Thyroid gland (tissue), 4 donors: ENCODE measurements around the gene TMEM14A. TPM values are rescaled to one million over a fixed set of nuclear protein-coding genes. Genes with fewer than 3 reads are reported as not detected.
"Not testable (repeated sequence)": the region's sequence is repeated elsewhere in the genome, so short reads cannot be mapped to it uniquely, and the experiment has no call there.

Experiments used
- DNase-seq, 2 donors: peaks; one replicate each; pipeline ENCODE4 v3.0.0-alpha.2; 2019
- H3K27ac ChIP-seq, 3 donors: fragments of 200-600 bp; sonication (generic); 1 replicate in 2 of 3; 2 replicates in 1 of 3; pipeline ENCODE4 v1.5.1; 2016 to 2019; ENCODE audit warnings: mild to moderate bottlenecking in 1 of 3, moderate library complexity in 1 of 3
- H3K27me3 ChIP-seq: fragments of 200-600 bp; sonication (generic); one replicate; pipeline ENCODE4 v1.5.1; 2019
- H3K36me3 ChIP-seq, 2 donors: fragments of 200-600 bp; sonication (generic); one replicate each; pipeline ENCODE4 v1.5.1; 2016 to 2019
- H3K4me1 ChIP-seq, 2 donors: fragments of 200-600 bp; sonication (generic); one replicate each; pipeline ENCODE4 v1.5.1; 2017 to 2019
- H3K4me3 ChIP-seq, 3 donors: fragments of 200-600 bp; sonication (generic); replicated peaks in 1 of 3; 1 replicate in 2 of 3; 2 replicates in 1 of 3; pipeline ENCODE4 v1.5.1; 2016; ENCODE audit warnings: mild to moderate bottlenecking in 1 of 3
- H3K9me3 ChIP-seq: fragments of 200-600 bp; sonication (generic); one replicate; pipeline ENCODE4 v1.5.1; 2017
- CTCF ChIP-seq, 6 experiments: fragments of 200-600 bp in 3 of 6; fragments of 450-650 bp in 3 of 6; sonication (generic) in 3 of 6; IDR thresholded peaks; one replicate each; pipeline ENCODE4 v1.5.1; 2016 to 2019; ENCODE audit warnings: antibody characterized with exemption in 6 of 6, mild to moderate bottlenecking in 2 of 6, inconsistent platforms in 1 of 6, moderate library complexity in 1 of 6
- POLR2A ChIP-seq, 2 donors: fragments of 450-650 bp; IDR thresholded peaks; one replicate each; pipeline ENCODE4 v1.6.1; 2017; ENCODE audit warnings: antibody characterized with exemption in 2 of 2, mild to moderate bottlenecking in 2 of 2, moderate library complexity in 1 of 2
- WGBS, 2 donors: methylation state at CpG; one replicate each; pipeline ENCODE4 v1.1.5; 2017; 5-methylcytosine and 5-hydroxymethylcytosine counted together
- intact Hi-C: fragments of 100-400 bp; cut with DNase I; formaldehyde crosslinking; loops from one replicate; pipeline ENCODE4 v1.15.1; 2023
- total RNA-seq, 4 donors: library from RNA; depleted of rRNA; stranded (reverse); fragments of >200 nt; gene quantifications; one replicate each; pipeline ENCODE4 v1.2.3, GENCODE V29; 2016

Gene TMEM14A
- total RNA-seq, 4 donors from 2014 or later = 15.3 to 43.0 (median 27.1) TPM

- WGBS, 2 donors = 86 to 88% methylated on average over 1 of the region's 1 CpG
- no peaks in the 10 kb centered on the region for H3K9me3 ChIP-seq
- TF ChIP-seq CTCF (IDR thresholded peaks at IDR 0.05) (no peak), POLR2A (IDR thresholded peaks at IDR 0.05) (no peak)
Observed at GRCh38 chr6:52654007-52654406, 16.9 kb upstream of the TMEM14A start.

GRCh38 chr6:52654592-52654991, 16.3 kb upstream of the TMEM14A start:
- intact Hi-C loops = no loop called here
- no peaks in the 10 kb centered on the region for H3K4me1 ChIP-seq
- no peaks in the 10 kb centered on the region for H3K36me3 ChIP-seq
- H3K9me3 ChIP-seq = no peaks in the 10 kb centered on the region
- no peak overlapping the region for H3K27ac ChIP-seq
- TF ChIP-seq POLR2A (IDR thresholded peaks at IDR 0.05) = no peak
- TF ChIP-seq CTCF (IDR thresholded peaks at IDR 0.05) = no peak
- H3K4me3 ChIP-seq = no peak overlapping the region
- no peaks in the 10 kb centered on the region for H3K27me3 ChIP-seq
- no peak for DNase-seq
- WGBS, 2 donors = 90 to 92% methylated on average over 4 of the region's 4 CpGs

More at GRCh38 chr6:52654007-52654406, 16.9 kb upstream of the TMEM14A start:
- H3K27ac ChIP-seq = no peak overlapping the region
- no peak overlapping the region for H3K4me3 ChIP-seq
- no peak for DNase-seq
- H3K36me3 ChIP-seq = no peaks in the 10 kb centered on the region
- no peaks in the 10 kb centered on the region for H3K4me1 ChIP-seq
- intact Hi-C loops = no loop called here
- no peaks in the 10 kb centered on the region for H3K27me3 ChIP-seq

GRCh38 chr6:52655941-52656340, 15.0 kb upstream of the TMEM14A start:
- DNase-seq, H3K4me1 ChIP-seq, H3K27me3 ChIP-seq, H3K9me3 ChIP-seq, H3K36me3 ChIP-seq, H3K4me3 ChIP-seq, intact Hi-C loops, H3K27ac ChIP-seq: not testable (repeated sequence)
- 100% methylated on average over 3 of the region's 33 CpGs; no CpG with 5 or more reads in 1 of the 2 donors for WGBS, 2 donors

- no peak for DNase-seq
- Histone ChIP-seq H3K27ac (no peak overlapping the region), H3K36me3 (no peaks in the 10 kb centered on the region), H3K4me1 (no peaks in the 10 kb centered on the region), H3K27me3 (no peaks in the 10 kb centered on the region), H3K9me3 (no peaks in the 10 kb centered on the region), H3K4me3 (no peak overlapping the region)
- WGBS, 2 donors = 92 to 96% methylated on average over 4 of the region's 4 CpGs
- intact Hi-C loops = no loop called here
- TF ChIP-seq CTCF (IDR thresholded peaks at IDR 0.05) (no peak), POLR2A (IDR thresholded peaks at IDR 0.05) (no peak)
Observed at GRCh38 chr6:52657870-52658269, 13.0 kb upstream of the TMEM14A start.

- H3K36me3 ChIP-seq = no peaks in the 10 kb centered on the region
- DNase-seq = peak in 1 of 2 donors; percentile 12
- no peak for TF ChIP-seq CTCF (IDR thresholded peaks at IDR 0.05)
- no peak for TF ChIP-seq POLR2A (IDR thresholded peaks at IDR 0.05)
- intact Hi-C loops = loop anchor here (5.0 to 10.0 kb wide), 2 partner anchors 64 to 157 kb away; no protein-coding TSS in a partner anchor
- WGBS, 2 donors = 59 to 67% methylated on average over 3 of the region's 3 CpGs
- H3K27ac ChIP-seq = no peak overlapping the region
- no peaks in the 10 kb centered on the region for H3K27me3 ChIP-seq
- no peak overlapping the region for H3K4me3 ChIP-seq
- H3K9me3 ChIP-seq = no peaks in the 10 kb centered on the region
- peaks cover 0 to 12% of the 10 kb centered on the region in 2 donors for H3K4me1 ChIP-seq
Observed at GRCh38 chr6:52661551-52661950, 9.4 kb upstream of the TMEM14A start.

- WGBS, 2 donors = 86 to 89% methylated on average over 2 of the region's 2 CpGs
- no peaks in the 10 kb centered on the region for H3K36me3 ChIP-seq
- TF ChIP-seq POLR2A (IDR thresholded peaks at IDR 0.05) (no peak), CTCF (IDR thresholded peaks at IDR 0.05) (no peak)
- H3K4me1 ChIP-seq = peaks cover 0 to 12% of the 10 kb centered on the region in 2 donors
- DNase-seq = no peak
- no peak overlapping the region for H3K27ac ChIP-seq
- H3K4me3 ChIP-seq = no peak overlapping the region
- no peaks in the 10 kb centered on the region for H3K27me3 ChIP-seq
- no peaks in the 10 kb centered on the region for H3K9me3 ChIP-seq
- intact Hi-C loops = loop anchor here (2.0 to 10.0 kb wide), 3 partner anchors 65 to 245 kb away; no protein-coding TSS in a partner anchor
Observed at GRCh38 chr6:52662031-52662430, 8.9 kb upstream of the TMEM14A start.
